BLaER1 treated with 17β-estradiol and CSF1 and Interleukin-3, amounts not matched to agents 10 nM and 100 nM (cell line): ENCODE results near the gene FAM117A.
A peak's percentile ranks its signal among the peaks of the same experiment; 100 is the strongest.
"Not testable (repeated sequence)": the region's sequence is repeated elsewhere in the genome, so short reads cannot be mapped to it uniquely, and the experiment has no call there.

Source experiments
- H3K27ac ChIP-seq, 11 experiments: shearing (Covaris generic); formaldehyde crosslinking; 2 replicates each; pipeline ENCODE4 v1.8.1; 2022
- H3K27me3 ChIP-seq, 11 experiments: shearing (Covaris generic); formaldehyde crosslinking; 2 replicates each; pipeline ENCODE4 v1.8.1; 2022
- H3K36me3 ChIP-seq, 11 experiments: shearing (Covaris generic); formaldehyde crosslinking; 2 replicates each; pipeline ENCODE4 v1.8.1; 2022
- H3K4me1 ChIP-seq, 10 experiments: shearing (Covaris generic); formaldehyde crosslinking; 2 replicates each; pipeline ENCODE4 v1.8.1; 2022
- H3K4me2 ChIP-seq, 11 experiments: shearing (Covaris generic); formaldehyde crosslinking; 2 replicates each; pipeline ENCODE4 v1.8.1; 2022
- H3K4me3 ChIP-seq, 10 experiments: shearing (Covaris generic); formaldehyde crosslinking; 2 replicates each; pipeline ENCODE4 v1.8.1; 2022
- H3K9ac ChIP-seq, 11 experiments: shearing (Covaris generic); formaldehyde crosslinking; 2 replicates each; pipeline ENCODE4 v1.8.1; 2022
- H3K9me3 ChIP-seq, 11 experiments: shearing (Covaris generic); formaldehyde crosslinking; replicated peaks in 1 of 11; 2 replicates each; pipeline ENCODE4 v1.8.1; 2022
- H4K20me1 ChIP-seq, 11 experiments: shearing (Covaris generic); formaldehyde crosslinking; 2 replicates each; pipeline ENCODE4 v1.8.1; 2022
- Cebpa-rat ChIP-seq, 11 experiments: shearing (Covaris generic); IDR thresholded peaks; 2 replicates each; pipeline ENCODE4 v1.8.1; 2022

FAM117A gene

DNA sequence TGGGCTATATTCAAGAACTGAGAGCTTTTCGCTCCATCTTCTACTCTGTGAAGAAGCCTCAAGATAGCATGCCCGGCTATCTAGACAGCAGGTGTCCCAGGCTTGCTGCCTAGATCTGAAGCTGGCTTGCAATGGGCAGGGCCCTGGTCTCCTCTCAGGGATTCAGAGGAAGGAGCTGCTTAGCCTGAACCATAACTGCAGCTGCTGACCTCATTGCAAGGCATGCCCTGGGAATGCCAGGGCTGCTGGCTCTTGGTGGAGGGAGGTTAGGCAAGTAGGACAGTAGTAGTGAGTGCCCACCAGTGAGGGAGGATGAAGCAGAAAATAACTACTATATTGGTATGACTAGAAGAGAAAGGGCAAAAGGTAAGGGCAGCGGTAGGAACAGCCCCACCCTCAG, 34.9 kb downstream of the FAM117A start:
- H4K20me1 ChIP-seq, result peaks cover 0 to 59% (median 32%) of the 10 kb centered on the region in 11 experiments; a peak in 12 of 22 replicates
- TF ChIP-seq Cebpa-rat (IDR thresholded peaks at IDR 0.05), result no peak
- peak overlapping the region in 3 of 11 experiments; percentile 8 to 28 (median 16); a peak in 2 of 22 replicates for H3K9ac ChIP-seq
- peaks cover 0 to 24% (median 13%) of the 10 kb centered on the region in 11 experiments; a peak in 14 of 22 replicates for H3K9me3 ChIP-seq
- peak overlapping the region in 7 of 11 experiments; percentile 20 to 61 (median 39); a peak in 12 of 22 replicates for H3K27ac ChIP-seq
- H3K27me3 ChIP-seq, result no peaks in the 10 kb centered on the region
- no peak overlapping the region for H3K4me3 ChIP-seq
- H3K36me3 ChIP-seq, result peaks cover 7 to 100% (median 86%) of the 10 kb centered on the region in 11 experiments; a peak in 21 of 22 replicates
- peak overlapping the region; percentile 8 to 69 (median 60); a peak in 20 of 22 replicates for H3K4me2 ChIP-seq
- H3K4me1 ChIP-seq, result peaks cover 38 to 100% (median 85%) of the 10 kb centered on the region in 10 experiments

DNA sequence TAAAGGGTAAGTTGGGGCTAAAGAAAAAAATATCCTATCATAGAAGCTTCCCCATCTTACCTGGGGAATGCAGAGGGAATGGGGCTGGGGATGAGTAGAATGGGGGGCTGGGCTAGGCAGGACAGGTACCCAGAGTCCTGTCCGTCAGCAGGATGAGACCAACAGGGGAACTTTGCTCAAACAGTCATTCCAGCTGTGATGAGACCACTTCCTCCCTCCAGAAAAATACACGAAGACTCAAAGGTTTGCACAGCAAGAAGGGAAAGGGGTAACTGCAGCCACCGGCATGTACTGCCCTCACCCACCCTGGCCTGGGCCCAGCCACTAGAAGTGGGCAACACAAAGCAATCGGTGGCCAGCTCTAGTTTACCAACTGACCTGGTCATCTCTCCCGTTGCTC, 35.5 kb downstream of the FAM117A start:
- Histone ChIP-seq H3K4me2 (peak overlapping the region; percentile 20 to 69 (median 60)), H3K36me3 (peaks cover 7 to 100% (median 80%) of the 10 kb centered on the region in 11 experiments; a peak in 21 of 22 replicates)

DNA sequence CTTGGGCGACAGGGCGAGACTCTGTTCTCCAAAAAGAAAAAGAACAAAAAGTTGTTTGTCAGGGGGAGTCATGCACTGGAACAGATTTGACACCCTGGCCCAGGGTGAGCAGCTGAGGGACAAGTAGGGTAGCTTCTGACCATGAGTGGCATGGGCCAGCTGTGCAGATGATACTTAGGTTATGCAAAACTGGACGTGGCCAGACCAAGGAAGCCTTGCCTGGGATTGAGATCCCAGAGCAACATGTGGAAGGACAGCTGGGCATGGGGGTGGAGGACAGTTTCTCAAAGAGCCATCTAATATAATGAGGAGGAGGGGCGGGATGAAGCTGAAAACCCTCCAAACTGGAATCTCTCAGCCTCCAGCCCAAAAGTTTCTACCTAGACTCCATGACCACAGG, 36.6 kb downstream of the FAM117A start:
- peaks cover 46 to 97% (median 84%) of the 10 kb centered on the region in 10 experiments for H3K4me1 ChIP-seq
- H3K9ac ChIP-seq, result no peak overlapping the region
- no peak for TF ChIP-seq Cebpa-rat (IDR thresholded peaks at IDR 0.05)
- peaks cover 0 to 24% (median 13%) of the 10 kb centered on the region in 11 experiments; a peak in 14 of 22 replicates for H3K9me3 ChIP-seq
- H3K4me2 ChIP-seq, result peak overlapping the region in 6 of 11 experiments; percentile 50 to 69 (median 60); a peak in 10 of 22 replicates
- peaks cover 0 to 74% (median 35%) of the 10 kb centered on the region in 11 experiments; a peak in 12 of 22 replicates for H4K20me1 ChIP-seq
- H3K27me3 ChIP-seq, result no peaks in the 10 kb centered on the region
- peak overlapping the region in 3 of 11 experiments; percentile 42 to 61 (median 44); a peak in 3 of 22 replicates for H3K27ac ChIP-seq
- peaks cover 7 to 100% (median 82%) of the 10 kb centered on the region in 11 experiments; a peak in 21 of 22 replicates for H3K36me3 ChIP-seq
- H3K4me3 ChIP-seq, result no peak overlapping the region

More for the DNA sequence above, 35.5 kb downstream of the FAM117A start:
- Histone ChIP-seq H3K4me3 (no peak overlapping the region), H3K27me3 (no peaks in the 10 kb centered on the region), H3K9ac (no peak overlapping the region; a peak in 1 of 22 replicates), H3K27ac (peak overlapping the region in 8 of 11 experiments; percentile 20 to 61 (median 38); a peak in 13 of 22 replicates), H3K4me1 (peaks cover 45 to 100% (median 85%) of the 10 kb centered on the region in 10 experiments), H4K20me1 (peaks cover 0 to 64% (median 38%) of the 10 kb centered on the region in 11 experiments; a peak in 12 of 22 replicates), H3K9me3 (peaks cover 0 to 24% (median 13%) of the 10 kb centered on the region in 11 experiments; a peak in 14 of 22 replicates)
- TF ChIP-seq Cebpa-rat (IDR thresholded peaks at IDR 0.05), result no peak

- peaks cover 0 to 63% (median 35%) of the 10 kb centered on the region in 11 experiments; a peak in 12 of 22 replicates for H4K20me1 ChIP-seq
- peak overlapping the region in 7 of 11 experiments; percentile 63 to 85 (median 77); a peak in 13 of 22 replicates for H3K27ac ChIP-seq
- H3K9me3 ChIP-seq, result peaks cover 0 to 24% (median 13%) of the 10 kb centered on the region in 11 experiments; a peak in 14 of 22 replicates
- peaks cover 46 to 85% (median 71%) of the 10 kb centered on the region in 10 experiments for H3K4me1 ChIP-seq
- H3K4me3 ChIP-seq, result 0 out of 20 replicates have a peak overlapping the region, but pooled peaks of 1 of the 10 experiments have one; percentile 13
- H3K36me3 ChIP-seq, result peaks cover 10 to 100% (median 82%) of the 10 kb centered on the region in 11 experiments
- TF ChIP-seq Cebpa-rat (IDR thresholded peaks at IDR 0.05), result no peak
- H3K27me3 ChIP-seq, result no peaks in the 10 kb centered on the region
- H3K9ac ChIP-seq, result no peak overlapping the region
- H3K4me2 ChIP-seq, result peak overlapping the region in 9 of 11 experiments; percentile 52 to 89 (median 84); a peak in 14 of 22 replicates
Observed at GRCh38 chr17:49725452-49726130, 38.3 kb downstream of the FAM117A start.

- H3K4me1 ChIP-seq, result peaks cover 46 to 74% (median 61%) of the 10 kb centered on the region in 10 experiments
- H3K4me3 ChIP-seq, result 0 out of 20 replicates have a peak overlapping the region, but pooled peaks of 1 of the 10 experiments have one; percentile 26
- peak overlapping the region in 9 of 11 experiments; percentile 52 to 89 (median 84); a peak in 18 of 22 replicates for H3K4me2 ChIP-seq
- H4K20me1 ChIP-seq, result peaks cover 0 to 54% (median 29%) of the 10 kb centered on the region in 11 experiments; a peak in 12 of 22 replicates
- peak overlapping the region in 8 of 11 experiments; percentile 63 to 85 (median 75); a peak in 16 of 22 replicates for H3K27ac ChIP-seq
- H3K36me3 ChIP-seq, result peaks cover 20 to 100% (median 83%) of the 10 kb centered on the region in 11 experiments
- H3K27me3 ChIP-seq, result not testable (repeated sequence)
- peaks cover 0 to 24% (median 13%) of the 10 kb centered on the region in 11 experiments; a peak in 14 of 22 replicates for H3K9me3 ChIP-seq
- H3K9ac ChIP-seq, result peak overlapping the region in 7 of 11 experiments; percentile 43 to 75 (median 62); a peak in 12 of 22 replicates
Observed at GRCh38 chr17:49724552-49724951, 39.4 kb downstream of the FAM117A start.

DNA sequence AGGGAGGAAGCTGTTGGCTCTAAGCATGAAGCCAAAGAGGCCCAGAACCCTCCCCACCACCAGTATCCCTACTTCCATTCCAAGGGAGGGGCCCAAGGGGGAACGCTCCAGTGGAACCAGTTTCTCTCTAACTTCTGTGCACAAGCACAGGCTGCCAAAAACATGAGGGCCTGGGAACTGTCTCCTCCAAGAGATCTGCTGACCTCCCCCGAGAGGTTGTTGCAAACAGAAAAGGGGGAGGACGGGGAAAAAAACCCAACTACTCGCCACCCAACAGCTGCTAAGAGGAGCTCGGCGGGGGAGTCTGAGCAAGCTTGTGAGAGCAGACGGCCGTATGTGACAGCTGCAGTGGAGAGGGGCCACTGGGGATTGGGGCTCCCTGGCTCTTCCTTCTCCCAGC, 40.5 kb downstream of the FAM117A start:
- H3K9ac ChIP-seq, result peak overlapping the region in 8 of 11 experiments; percentile 25 to 75 (median 55); a peak in 15 of 22 replicates

GRCh38 chr17:49722066-49722465, 41.9 kb downstream of the FAM117A start:
- Histone ChIP-seq H4K20me1 (peaks cover 0 to 33% (median 10%) of the 10 kb centered on the region in 11 experiments; a peak in 7 of 22 replicates), H3K4me1 (peaks cover 22 to 57% (median 38%) of the 10 kb centered on the region in 10 experiments), H3K36me3 (peaks cover 44 to 100% (median 84%) of the 10 kb centered on the region in 11 experiments), H3K27ac (peak overlapping the region in 6 of 11 experiments; percentile 21 to 85 (median 78); a peak in 12 of 22 replicates), H3K27me3 (no peaks in the 10 kb centered on the region), H3K4me3 (no peak overlapping the region), H3K9ac (peak overlapping the region in 1 of 11 experiments; percentile 62; a peak in 1 of 22 replicates), H3K4me2 (peak overlapping the region in 1 of 11 experiments; percentile 84; a peak in 2 of 22 replicates), H3K9me3 (peaks cover 0 to 16% (median 13%) of the 10 kb centered on the region in 11 experiments; a peak in 14 of 22 replicates)
- TF ChIP-seq Cebpa-rat (IDR thresholded peaks at IDR 0.05), result no peak

More for the DNA sequence above, 40.5 kb downstream of the FAM117A start:
- peaks cover 0 to 24% (median 13%) of the 10 kb centered on the region in 11 experiments; a peak in 14 of 22 replicates for H3K9me3 ChIP-seq
- TF ChIP-seq Cebpa-rat (IDR thresholded peaks at IDR 0.05), result no peak
- peaks cover 35 to 63% (median 49%) of the 10 kb centered on the region in 10 experiments for H3K4me1 ChIP-seq
- H3K36me3 ChIP-seq, result peaks cover 30 to 100% (median 84%) of the 10 kb centered on the region in 11 experiments
- peak overlapping the region in 9 of 11 experiments; percentile 52 to 85 (median 73); a peak in 18 of 22 replicates for H3K27ac ChIP-seq
- peak overlapping the region in 4 of 10 experiments; percentile 10 to 27 (median 24); a peak in 4 of 20 replicates for H3K4me3 ChIP-seq
- no peaks in the 10 kb centered on the region for H3K27me3 ChIP-seq
- peak overlapping the region; percentile 52 to 89 (median 82) for H3K4me2 ChIP-seq
- H4K20me1 ChIP-seq, result peaks cover 0 to 46% (median 20%) of the 10 kb centered on the region in 11 experiments; a peak in 11 of 22 replicates

DNA sequence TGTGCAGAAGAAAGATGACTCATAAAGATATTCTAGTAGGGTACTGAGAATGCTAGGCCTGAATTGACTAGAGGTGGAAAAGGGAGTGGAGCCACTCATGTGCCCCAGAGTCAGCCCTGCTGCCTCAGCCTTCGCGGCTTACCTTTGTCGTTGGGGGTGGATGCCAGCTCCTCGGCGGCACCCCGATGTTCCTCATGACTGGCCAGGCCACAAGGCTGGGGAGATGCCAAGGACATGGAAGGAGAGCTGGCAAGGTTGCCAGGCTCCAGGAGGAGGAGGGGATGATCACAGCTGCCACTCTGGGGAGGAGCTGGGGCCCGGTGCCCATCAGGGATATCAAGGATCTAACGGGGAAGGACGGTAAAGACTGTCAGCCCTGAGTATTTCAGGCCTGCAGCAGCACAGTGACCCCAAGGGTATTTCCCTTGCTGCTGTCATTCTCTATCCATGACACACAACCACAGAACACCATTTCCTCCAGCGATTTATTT, 46.5 kb downstream of the FAM117A start:
- no peak overlapping the region for H3K4me3 ChIP-seq
- H3K4me1 ChIP-seq, result peaks cover 23 to 59% (median 37%) of the 10 kb centered on the region in 10 experiments
- peaks cover 72 to 100% (median 100%) of the 10 kb centered on the region in 11 experiments for H3K36me3 ChIP-seq
- H3K9me3 ChIP-seq, result no peaks in the 10 kb centered on the region
- H3K9ac ChIP-seq, result no peak overlapping the region
- H3K27me3 ChIP-seq, result no peaks in the 10 kb centered on the region
- peaks cover 0 to 8% (median 0%) of the 10 kb centered on the region in 11 experiments; a peak in 4 of 22 replicates for H4K20me1 ChIP-seq
- no peak overlapping the region for H3K27ac ChIP-seq
- no peak overlapping the region for H3K4me2 ChIP-seq
- no peak for TF ChIP-seq Cebpa-rat (IDR thresholded peaks at IDR 0.05)
